ENCODE measurements around the gene TMEM120B. TPM values are rescaled to one million over a fixed set of nuclear protein-coding genes. Genes with fewer than 3 reads are reported as not detected.

Gene TMEM120B
- total and polyA plus RNA-seq, 2 of the 13 experiments (the other 11 are each of a cell fraction or from before 2014, with no cell fraction given): 7.1 to 12.9 TPM

DNA sequence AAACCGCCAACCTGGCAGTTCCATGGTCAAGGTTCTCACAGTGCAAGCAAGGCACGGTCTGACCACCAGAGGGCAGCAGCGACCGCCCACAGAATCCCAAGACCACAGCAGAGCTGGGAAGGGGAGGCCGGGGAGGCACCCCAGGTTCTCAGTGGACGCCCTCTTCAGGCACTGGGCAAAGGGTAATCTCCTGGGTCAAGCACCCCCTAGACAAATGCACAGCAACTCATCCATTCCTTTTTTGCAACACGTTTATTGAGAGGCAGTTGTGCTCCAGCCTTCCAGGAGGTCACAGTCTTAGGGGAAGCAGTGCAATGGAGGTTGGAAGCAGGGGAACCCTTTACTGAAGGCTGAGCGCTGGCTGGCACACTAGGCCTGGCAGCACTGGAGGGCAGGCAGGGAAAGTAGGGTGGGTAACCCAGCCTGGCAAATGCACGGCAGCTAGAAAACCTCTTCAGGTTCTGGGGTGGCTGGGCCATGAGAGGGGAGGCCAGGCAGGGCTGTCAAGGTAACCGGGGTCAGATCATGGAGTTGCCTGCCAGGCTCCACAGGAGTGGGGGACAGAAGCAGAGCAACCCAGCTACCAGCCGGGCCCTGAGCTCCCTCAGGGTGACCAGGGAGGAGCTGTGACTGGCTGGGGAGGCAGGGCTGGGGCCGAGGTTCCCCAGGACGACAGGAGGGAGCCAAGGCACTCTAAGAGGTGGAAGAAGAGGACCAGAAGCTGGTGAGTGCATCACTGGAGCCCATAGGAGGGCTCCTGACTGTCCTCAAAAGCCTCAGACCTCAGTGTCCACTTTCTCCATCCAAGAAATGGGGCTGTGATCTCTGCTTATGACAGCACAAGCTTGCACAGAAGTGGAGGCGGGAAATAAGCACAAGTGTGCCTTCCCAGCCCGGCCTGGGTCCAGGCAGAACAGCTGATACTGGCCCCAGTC is 82.7 kb downstream of the TMEM120B start (continued):
- TF ChIP-seq ZNF770 (CRISPR knock-in tag; IDR thresholded peaks at IDR 0.05): peak; percentile 93
- TF ChIP-seq SOX6 (IDR thresholded peaks at IDR 0.05): no peak
- TF ChIP-seq SOX6 (CRISPR knock-in tag; IDR thresholded peaks at IDR 0.05): no peak; the same call in 1 of the 2 replicates
- TF ChIP-seq, protein P1, sequence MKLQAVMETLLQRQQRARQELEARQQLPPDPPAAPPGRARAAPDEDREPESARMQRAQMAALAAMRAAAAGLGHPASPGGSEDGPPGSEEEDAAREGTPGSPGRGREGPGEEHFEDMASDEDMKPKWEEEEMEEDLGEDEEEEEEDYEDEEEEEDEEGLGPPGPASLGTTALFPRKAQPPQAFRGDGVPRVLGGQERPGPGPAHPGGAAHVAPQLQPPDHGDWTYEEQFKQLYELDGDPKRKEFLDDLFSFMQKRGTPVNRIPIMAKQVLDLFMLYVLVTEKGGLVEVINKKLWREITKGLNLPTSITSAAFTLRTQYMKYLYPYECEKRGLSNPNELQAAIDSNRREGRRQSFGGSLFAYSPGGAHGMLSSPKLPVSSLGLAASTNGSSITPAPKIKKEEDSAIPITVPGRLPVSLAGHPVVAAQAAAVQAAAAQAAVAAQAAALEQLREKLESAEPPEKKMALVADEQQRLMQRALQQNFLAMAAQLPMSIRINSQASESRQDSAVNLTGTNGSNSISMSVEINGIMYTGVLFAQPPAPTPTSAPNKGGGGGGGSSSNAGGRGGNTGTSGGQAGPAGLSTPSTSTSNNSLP (IDR thresholded peaks at IDR 0.05; ENCODE audit: low read depth, low read length): no peak
- peak; percentile 5 for TF ChIP-seq SRSF1 (optimal IDR thresholded peaks at IDR 0.05; ENCODE audit: low read depth, low read length)
- TF ChIP-seq SSRP1 (CRISPR knock-in tag; IDR thresholded peaks at IDR 0.05): no peak
- no peak for TF ChIP-seq SAFB2 (CRISPR knock-in tag; IDR thresholded peaks at IDR 0.05; ENCODE audit: borderline replicate concordance, low read depth)
- no peak for TF ChIP-seq SATB2 (CRISPR knock-in tag; IDR thresholded peaks at IDR 0.05)
- TF ChIP-seq KDM6A (CRISPR knock-in tag; IDR thresholded peaks at IDR 0.05; ENCODE audit: low read depth): no peak
- TF ChIP-seq ELK4 (CRISPR knock-in tag; IDR thresholded peaks at IDR 0.05; ENCODE audit: borderline replicate concordance): no peak
- TF ChIP-seq ZNF432 (CRISPR knock-in tag; IDR thresholded peaks at IDR 0.05; ENCODE audit: borderline replicate concordance): no peak
- TF ChIP-seq MTF1 (CRISPR knock-in tag; IDR thresholded peaks at IDR 0.05): no peak
- TF ChIP-seq, protein P2, sequence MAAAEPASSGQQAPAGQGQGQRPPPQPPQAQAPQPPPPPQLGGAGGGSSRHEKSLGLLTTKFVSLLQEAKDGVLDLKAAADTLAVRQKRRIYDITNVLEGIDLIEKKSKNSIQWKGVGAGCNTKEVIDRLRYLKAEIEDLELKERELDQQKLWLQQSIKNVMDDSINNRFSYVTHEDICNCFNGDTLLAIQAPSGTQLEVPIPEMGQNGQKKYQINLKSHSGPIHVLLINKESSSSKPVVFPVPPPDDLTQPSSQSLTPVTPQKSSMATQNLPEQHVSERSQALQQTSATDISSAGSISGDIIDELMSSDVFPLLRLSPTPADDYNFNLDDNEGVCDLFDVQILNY (CRISPR knock-in tag; conservative IDR thresholded peaks at IDR 0.05): 0 out of 2 replicates have a peak, but pooled peaks have one; percentile 8
- TF ChIP-seq, protein P3, sequence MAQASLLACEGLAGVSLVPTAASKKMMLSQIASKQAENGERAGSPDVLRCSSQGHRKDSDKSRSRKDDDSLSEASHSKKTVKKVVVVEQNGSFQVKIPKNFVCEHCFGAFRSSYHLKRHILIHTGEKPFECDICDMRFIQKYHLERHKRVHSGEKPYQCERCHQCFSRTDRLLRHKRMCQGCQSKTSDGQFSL (CRISPR knock-in tag; IDR thresholded peaks at IDR 0.05): no peak
- TF ChIP-seq RXRB (CRISPR knock-in tag; IDR thresholded peaks at IDR 0.05; ENCODE audit: borderline replicate concordance): peak; percentile 61; the same call in 1 of the 2 replicates
- no peak; the same call in 1 of the 2 replicates for TF ChIP-seq ZFP1 (CRISPR knock-in tag; IDR thresholded peaks at IDR 0.05)
- no peak for TF ChIP-seq NFRKB (IDR thresholded peaks at IDR 0.05)
- no peak for TF ChIP-seq ZMYM2 (CRISPR knock-in tag; IDR thresholded peaks at IDR 0.05)
- no peak for TF ChIP-seq RFX3 (CRISPR knock-in tag; IDR thresholded peaks at IDR 0.05)
- TF ChIP-seq CENPX (CRISPR knock-in tag; IDR thresholded peaks at IDR 0.05): no peak
- TF ChIP-seq RAD51 (IDR thresholded peaks at IDR 0.05; ENCODE audit: borderline replicate concordance): no peak
- TF ChIP-seq SRF (IDR thresholded peaks at IDR 0.05; ENCODE audit: low read depth, low read length): no peak
- no peak for TF ChIP-seq ZNF674 (CRISPR knock-in tag; IDR thresholded peaks at IDR 0.05; ENCODE audit: low read depth)
- peak; percentile 92 for TF ChIP-seq KDM3A (CRISPR knock-in tag; IDR thresholded peaks at IDR 0.05; ENCODE audit: low read depth)
- no peak for TF ChIP-seq ZNF30 (CRISPR knock-in tag; IDR thresholded peaks at IDR 0.05)
- TF ChIP-seq ZNF543 (CRISPR knock-in tag; IDR thresholded peaks at IDR 0.05): no peak
